WTC11 (cell line): Measurements from ENCODE around the gene MAFB. TPM values are rescaled to one million over a fixed set of nuclear protein-coding genes. Genes with fewer than 3 reads are reported as not detected.

Source experiments
- ATAC-seq: fragments of 200-7000 bp; cut with Tn5 transposase; 2 replicates; pipeline ENCODE4 v1.10.0; 2021; ENCODE audit warnings: mild to moderate bottlenecking, moderate library complexity
- CTCF ChIA-PET: fragments of 300-600 bp; sonication (Branson Sonifier 250); formaldehyde crosslinking; loops from one replicate; lab custom pipeline; 2021; ENCODE audit warnings: antibody characterized with exemption; lab: Charles Lee
- POLR2A ChIA-PET: fragments of 350-600 bp; sonication (Branson Sonifier 250); formaldehyde crosslinking; loops from one replicate; lab custom pipeline; 2021; ENCODE audit warnings: antibody characterized with exemption; lab: Charles Lee
- DNase-seq: peaks from one replicate; pipeline ENCODE4 v3.0.0; 2021; ENCODE audit warnings: low spot score
- H3K27ac Mint-ChIP-seq: 2 replicates; pipeline ENCODE4 v1.8.0; 2021; ENCODE audit warnings: mixed read lengths
- H3K27me3 Mint-ChIP-seq: 2 replicates; pipeline ENCODE4 v1.8.0; 2021; ENCODE audit warnings: low read depth, mild to moderate bottlenecking, moderate library complexity, mixed read lengths
- H3K36me3 Mint-ChIP-seq: 2 replicates; pipeline ENCODE4 v1.8.0; 2021; ENCODE audit warnings: mixed read lengths
- H3K4me1 Mint-ChIP-seq: 2 replicates; pipeline ENCODE4 v1.8.0; 2022; ENCODE audit warnings: mixed read lengths
- H3K4me3 Mint-ChIP-seq: 2 replicates; pipeline ENCODE4 v1.8.0; 2021; ENCODE audit warnings: mild to moderate bottlenecking, moderate library complexity, mixed read lengths
- H3K9me3 Mint-ChIP-seq: 2 replicates; pipeline ENCODE4 v1.8.0; 2021; ENCODE audit warnings: mixed read lengths
- CBFB ChIP-seq: sonication (generic); formaldehyde crosslinking; IDR thresholded peaks from 2 replicates; pipeline ENCODE4 v1.8.1; 2022; ENCODE audit warnings: mild to moderate bottlenecking, low read depth, missing genetic modification reagents
- E2F4 ChIP-seq: sonication (generic); formaldehyde crosslinking; IDR thresholded peaks from 2 replicates; pipeline ENCODE4 v1.8.1; 2022; ENCODE audit warnings: low read depth, mild to moderate bottlenecking, moderate library complexity, missing genetic modification reagents, borderline replicate concordance
- HMGA2 ChIP-seq: fragments of 250-450 bp; sonication (Bioruptor Pico); IDR thresholded peaks from 2 replicates; pipeline ENCODE4 v1.4.0; 2021; ENCODE audit warnings: mild to moderate bottlenecking, moderate library complexity
- IRF1 ChIP-seq: sonication (generic); formaldehyde crosslinking; IDR thresholded peaks from 2 replicates; pipeline ENCODE4 v1.8.0; 2023; ENCODE audit warnings: missing genetic modification reagents
- JUN ChIP-seq: sonication (generic); formaldehyde crosslinking; IDR thresholded peaks from 2 replicates; pipeline ENCODE4 v1.8.0; 2023; ENCODE audit warnings: mild to moderate bottlenecking, missing genetic modification reagents
- NR2C2 ChIP-seq: sonication (generic); formaldehyde crosslinking; IDR thresholded peaks from 2 replicates; pipeline ENCODE4 v1.8.0; 2022; ENCODE audit warnings: mild to moderate bottlenecking, missing genetic modification reagents
- OVOL2 ChIP-seq: fragments of 250-450 bp; sonication (Bioruptor Pico); IDR thresholded peaks from 2 replicates; pipeline ENCODE4 v1.9.0; 2021; ENCODE audit warnings: mild to moderate bottlenecking, borderline replicate concordance
- PRRX2 ChIP-seq: fragments of 250-450 bp; sonication (Bioruptor Pico); IDR thresholded peaks from 2 replicates; pipeline ENCODE4 v1.8.0; 2021; ENCODE audit warnings: mild to moderate bottlenecking
- RORB ChIP-seq: fragments of 250-450 bp; sonication (Bioruptor Pico); IDR thresholded peaks from 2 replicates; pipeline ENCODE4 v1.9.0; 2021; ENCODE audit warnings: mild to moderate bottlenecking
- SP1 ChIP-seq: sonication (generic); formaldehyde crosslinking; conservative IDR thresholded peaks from 2 replicates; pipeline ENCODE4 v1.8.1; 2022; ENCODE audit warnings: missing genetic modification reagents
- USF1 ChIP-seq: sonication (generic); formaldehyde crosslinking; IDR thresholded peaks from 2 replicates; pipeline ENCODE4 v1.8.0; 2022; ENCODE audit warnings: mild to moderate bottlenecking, missing genetic modification reagents
- USF2 ChIP-seq: sonication (generic); formaldehyde crosslinking; IDR thresholded peaks from 2 replicates; pipeline ENCODE4 v1.8.1; 2023; ENCODE audit warnings: mild to moderate bottlenecking, missing genetic modification reagents, moderate library complexity
- ZBTB43 ChIP-seq: sonication (generic); formaldehyde crosslinking; IDR thresholded peaks from 2 replicates; pipeline ENCODE4 v1.8.1; 2023; ENCODE audit warnings: mild to moderate bottlenecking, missing genetic modification reagents
- ZMAT4 ChIP-seq: fragments of 250-450 bp; sonication (Bioruptor Pico); IDR thresholded peaks from 2 replicates; pipeline ENCODE4 v1.9.0; 2021; ENCODE audit warnings: mild to moderate bottlenecking
- ZNF121 ChIP-seq: sonication (generic); formaldehyde crosslinking; IDR thresholded peaks from 2 replicates; pipeline ENCODE4 v1.8.0; 2023; ENCODE audit warnings: missing genetic modification reagents
- ZNF232 ChIP-seq: sonication (generic); formaldehyde crosslinking; IDR thresholded peaks from 2 replicates; pipeline ENCODE4 v1.8.0; 2022; ENCODE audit warnings: mild to moderate bottlenecking, missing genetic modification reagents
- ZNF263 ChIP-seq: sonication (generic); formaldehyde crosslinking; IDR thresholded peaks from 2 replicates; pipeline ENCODE4 v1.8.1; 2022; ENCODE audit warnings: low read depth, mild to moderate bottlenecking, moderate library complexity, missing genetic modification reagents
- ZNF416 ChIP-seq: fragments of 250-450 bp; sonication (Bioruptor Pico); IDR thresholded peaks from 2 replicates; pipeline ENCODE4 v1.9.0; 2021; ENCODE audit warnings: mild to moderate bottlenecking, inconsistent platforms
- ZNF425 ChIP-seq: fragments of 250-450 bp; sonication (Bioruptor Pico); conservative IDR thresholded peaks from 2 replicates; pipeline ENCODE4 v1.9.0; 2021; ENCODE audit warnings: mild to moderate bottlenecking
- total RNA-seq: library from RNA; stranded (reverse); gene quantifications from 3 replicates; pipeline ENCODE4 v1.2.3, GENCODE V29; 2021

MAFB gene
- total RNA-seq, 1 experiment from 2014 or later, result 5.3 TPM

GRCh38 chr20:40648210-40649072, 40.6 kb downstream of the MAFB start:
- H3K4me3 Mint-ChIP-seq, result no peak overlapping the region
- DNase-seq (no peak), ATAC-seq (no peak)
- no peaks in the 10 kb centered on the region for H3K27me3 Mint-ChIP-seq
- TF ChIP-seq ZNF425 (no peak), USF2 (CRISPR knock-in tag) (no peak), ZNF121 (CRISPR knock-in tag) (no peak), RORB (CRISPR knock-in tag) (no peak)
- peaks cover 11% of the 10 kb centered on the region for H3K4me1 Mint-ChIP-seq
- ChIA-PET POLR2A (no interaction called here), CTCF (interaction anchor here (1.8 kb wide), 1 partner anchor 41 kb away, joined by 5 read pairs; the partner anchor contains the start of gene MAFB)
- H3K36me3 Mint-ChIP-seq, result no peaks in the 10 kb centered on the region
- H3K9me3 Mint-ChIP-seq, result no peaks in the 10 kb centered on the region
- H3K27ac Mint-ChIP-seq, result no peak overlapping the region

- CTCF ChIA-PET, result interaction anchor here (0.8 kb wide), 1 partner anchor 18 kb away, joined by 3 read pairs; no protein-coding TSS in a partner anchor
- DNase-seq (no peak), ATAC-seq (no peak)
- Mint-ChIP-seq H3K4me1 (peaks cover 11% of the 10 kb centered on the region), H3K36me3 (no peaks in the 10 kb centered on the region), H3K27me3 (no peaks in the 10 kb centered on the region), H3K27ac (no peak overlapping the region), H3K4me3 (no peak overlapping the region), H3K9me3 (no peaks in the 10 kb centered on the region)
- POLR2A ChIA-PET, result no interaction called here
- TF ChIP-seq SP1 (CRISPR knock-in tag) (no peak), HMGA2 (CRISPR knock-in tag) (no peak), E2F4 (no peak), ZNF263 (no peak), PRRX2 (no peak), NR2C2 (CRISPR knock-in tag) (no peak), USF1 (CRISPR knock-in tag) (no peak), JUN (CRISPR knock-in tag) (no peak), ZNF232 (CRISPR knock-in tag) (no peak), ZBTB43 (CRISPR knock-in tag) (no peak), ZNF416 (CRISPR knock-in tag) (no peak), IRF1 (CRISPR knock-in tag) (no peak), OVOL2 (CRISPR knock-in tag) (no peak), CBFB (no peak), ZMAT4 (CRISPR knock-in tag) (no peak)
Measured at GRCh38 chr20:40646813-40647212, 42.2 kb downstream of the MAFB start.
